Neutrophil (primary cell): ENCODE data around the gene SORCS1.

Experiments
- H3K27ac ChIP-seq: fragments of 200-600 bp; sonication (generic); 2 replicates; pipeline ENCODE4 v1.5.1; 2016; ENCODE audit warnings: mild to moderate bottlenecking, moderate library complexity
- H3K27me3 ChIP-seq: fragments of 200-600 bp; sonication (generic); 2 replicates; pipeline ENCODE4 v1.6.0; 2016; ENCODE audit warnings: mild to moderate bottlenecking
- H3K36me3 ChIP-seq: fragments of 200-600 bp; sonication (generic); 2 replicates; pipeline ENCODE4 v1.5.1; 2017
- H3K4me1 ChIP-seq, 2 experiments: fragments of 200-600 bp in 1 of 2; sonication (generic) in 1 of 2; 1 replicate in 1 of 2; 2 replicates in 1 of 2; pipeline versions ENCODE4 v1.5.1 to v1.6.1; 2013 to 2016; ENCODE audit warnings: low read depth in 1 of 2, low read length in 1 of 2, mild to moderate bottlenecking in 1 of 2, moderate library complexity in 1 of 2; ENCODE audit not compliant: control insufficient read depth in 1 of 2, insufficient read depth in 1 of 2
- H3K4me3 ChIP-seq, 2 experiments: fragments of 200-600 bp in 1 of 2; sonication (generic) in 1 of 2; 1 replicate in 1 of 2; 2 replicates in 1 of 2; pipeline ENCODE4 v1.5.1; 2013 to 2016; ENCODE audit warnings: low read depth in 1 of 2, low read length in 1 of 2, mild to moderate bottlenecking in 1 of 2, moderate library complexity in 1 of 2
- H3K9me3 ChIP-seq: fragments of 200-600 bp; sonication (generic); 2 replicates; pipeline ENCODE4 v1.5.1; 2016
- TF ChIP-seq, protein P1 (sequence below): fragments of 200-600 bp; sonication (generic); IDR thresholded peaks from 2 replicates; pipeline ENCODE4 v1.5.1; 2016; ENCODE audit warnings: antibody characterized with exemption

The SORCS1 gene

DNA sequence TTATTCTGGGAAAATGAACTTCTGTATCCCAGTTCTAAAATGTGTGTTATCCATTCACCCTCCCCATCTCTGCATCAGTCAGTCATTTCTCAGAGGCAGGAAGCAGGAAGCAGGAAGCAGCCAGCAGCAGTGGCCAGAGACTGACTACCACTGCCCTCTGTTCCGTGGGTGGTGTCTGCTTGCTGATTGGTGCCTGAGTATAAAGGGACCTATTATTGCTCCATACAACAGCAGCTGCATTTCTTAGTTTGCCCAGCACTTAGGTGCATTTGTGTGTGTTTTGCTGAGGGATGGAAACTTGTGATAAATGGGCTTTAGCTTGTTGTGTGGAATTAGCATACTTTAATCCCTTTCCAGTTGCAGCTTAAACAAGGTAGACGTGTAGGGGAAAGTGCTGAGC, 582.2 kb downstream of the SORCS1 start:
- Histone ChIP-seq H3K4me3 (no peak overlapping the region), H3K36me3 (no peaks in the 10 kb centered on the region), H3K9me3 (no peaks in the 10 kb centered on the region), H3K4me1 (no peaks in the 10 kb centered on the region), H3K27ac (no peak overlapping the region), H3K27me3 (no peaks in the 10 kb centered on the region)
- TF ChIP-seq, protein P1, sequence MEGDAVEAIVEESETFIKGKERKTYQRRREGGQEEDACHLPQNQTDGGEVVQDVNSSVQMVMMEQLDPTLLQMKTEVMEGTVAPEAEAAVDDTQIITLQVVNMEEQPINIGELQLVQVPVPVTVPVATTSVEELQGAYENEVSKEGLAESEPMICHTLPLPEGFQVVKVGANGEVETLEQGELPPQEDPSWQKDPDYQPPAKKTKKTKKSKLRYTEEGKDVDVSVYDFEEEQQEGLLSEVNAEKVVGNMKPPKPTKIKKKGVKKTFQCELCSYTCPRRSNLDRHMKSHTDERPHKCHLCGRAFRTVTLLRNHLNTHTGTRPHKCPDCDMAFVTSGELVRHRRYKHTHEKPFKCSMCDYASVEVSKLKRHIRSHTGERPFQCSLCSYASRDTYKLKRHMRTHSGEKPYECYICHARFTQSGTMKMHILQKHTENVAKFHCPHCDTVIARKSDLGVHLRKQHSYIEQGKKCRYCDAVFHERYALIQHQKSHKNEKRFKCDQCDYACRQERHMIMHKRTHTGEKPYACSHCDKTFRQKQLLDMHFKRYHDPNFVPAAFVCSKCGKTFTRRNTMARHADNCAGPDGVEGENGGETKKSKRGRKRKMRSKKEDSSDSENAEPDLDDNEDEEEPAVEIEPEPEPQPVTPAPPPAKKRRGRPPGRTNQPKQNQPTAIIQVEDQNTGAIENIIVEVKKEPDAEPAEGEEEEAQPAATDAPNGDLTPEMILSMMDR: no peak

DNA sequence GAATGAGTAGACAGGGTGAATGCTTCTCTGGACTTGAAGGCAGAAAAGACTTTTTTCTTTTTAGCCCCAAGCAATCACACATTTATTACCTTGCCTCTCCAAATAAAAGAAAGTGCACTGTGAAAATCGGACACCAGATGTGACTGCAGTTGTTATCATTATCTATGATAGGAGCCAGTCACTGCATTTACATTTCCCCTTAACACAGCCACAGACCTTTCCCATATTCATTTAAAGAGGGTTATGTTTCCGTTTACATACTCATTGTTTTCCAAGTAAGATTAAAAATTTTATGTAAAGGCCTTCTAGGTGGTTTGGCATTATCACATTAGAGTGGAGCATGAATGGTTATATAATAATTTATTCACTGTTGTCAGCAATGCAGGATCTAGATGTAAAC, 586.8 kb downstream of the SORCS1 start:
- H3K27me3 ChIP-seq: no peaks in the 10 kb centered on the region
- TF ChIP-seq, protein P1: no peak
- no peaks in the 10 kb centered on the region for H3K36me3 ChIP-seq
- H3K4me1 ChIP-seq: no peaks in the 10 kb centered on the region
- no peaks in the 10 kb centered on the region for H3K9me3 ChIP-seq
- H3K27ac ChIP-seq: no peak overlapping the region
- no peak overlapping the region for H3K4me3 ChIP-seq

DNA sequence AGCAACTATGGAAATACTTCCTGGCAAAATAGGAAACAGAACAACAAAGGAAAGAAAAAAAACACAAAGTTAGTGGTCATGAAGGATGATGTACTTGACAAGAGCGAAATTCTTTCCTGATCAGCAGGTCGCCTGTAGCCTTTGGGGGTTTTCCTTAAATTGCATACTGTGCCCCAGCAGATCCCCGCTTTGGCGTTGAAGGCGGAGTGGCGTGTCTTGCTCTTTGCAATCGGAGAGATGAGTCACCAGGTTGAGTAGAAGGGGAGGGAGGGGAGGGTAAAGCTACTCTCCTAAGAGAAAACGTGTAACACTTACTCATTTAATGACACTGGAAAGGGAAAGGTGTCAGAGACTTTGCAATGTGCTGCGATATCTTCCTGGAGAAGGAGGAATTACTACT, 587.2 kb downstream of the SORCS1 start:
- H3K4me3 ChIP-seq: no peak overlapping the region
- no peak overlapping the region for H3K27ac ChIP-seq
- H3K4me1 ChIP-seq: no peaks in the 10 kb centered on the region
- H3K9me3 ChIP-seq: no peaks in the 10 kb centered on the region
- TF ChIP-seq, protein P1: no peak
- no peaks in the 10 kb centered on the region for H3K27me3 ChIP-seq
- no peaks in the 10 kb centered on the region for H3K36me3 ChIP-seq

DNA sequence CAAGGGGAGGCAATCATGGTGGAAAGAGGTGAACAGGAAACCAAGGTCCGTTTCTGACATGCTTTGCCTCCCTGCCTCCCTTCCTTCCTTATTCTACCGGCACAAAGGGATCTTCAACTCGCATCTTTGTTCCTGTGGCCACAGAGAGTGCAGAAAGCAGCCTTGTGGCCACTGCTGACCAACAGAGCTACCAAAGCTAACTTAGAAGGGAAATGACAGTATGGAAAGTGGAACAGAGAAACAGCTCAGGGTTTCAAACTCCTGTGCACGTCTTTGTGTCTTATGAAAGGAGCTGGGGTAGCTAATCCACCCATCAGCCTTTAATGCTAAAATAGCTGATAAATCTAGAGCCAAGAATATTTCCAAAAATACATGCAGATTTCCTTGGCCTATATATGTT, 588.0 kb downstream of the SORCS1 start:
- Histone ChIP-seq H3K27ac (no peak overlapping the region), H3K9me3 (no peaks in the 10 kb centered on the region), H3K4me1 (no peaks in the 10 kb centered on the region), H3K36me3 (no peaks in the 10 kb centered on the region), H3K4me3 (no peak overlapping the region), H3K27me3 (no peaks in the 10 kb centered on the region)
- TF ChIP-seq, protein P1: no peak

DNA sequence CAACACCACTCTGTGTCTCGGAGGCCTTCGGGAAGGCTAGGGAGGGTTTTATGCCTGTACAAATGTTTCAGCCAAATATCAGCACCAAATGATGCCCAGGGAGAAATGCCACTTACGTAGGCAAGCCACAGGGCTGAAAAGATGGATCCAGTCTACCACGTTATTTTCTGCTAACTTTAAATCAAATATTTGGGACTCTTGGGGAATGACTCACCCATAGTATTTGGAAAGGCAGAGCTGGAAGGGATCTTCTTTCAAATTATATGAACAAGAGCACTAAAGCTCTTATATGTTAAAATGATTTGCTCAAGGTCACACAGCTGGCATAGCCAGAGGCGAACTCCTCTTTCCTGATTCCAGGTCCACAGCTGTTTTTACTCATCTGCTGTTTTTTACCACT, 591.4 kb downstream of the SORCS1 start:
- H3K9me3 ChIP-seq: no peaks in the 10 kb centered on the region
- TF ChIP-seq, protein P1: no peak
- no peaks in the 10 kb centered on the region for H3K27me3 ChIP-seq
- H3K4me1 ChIP-seq: no peaks in the 10 kb centered on the region
- H3K27ac ChIP-seq: no peak overlapping the region
- H3K4me3 ChIP-seq: no peak overlapping the region
- no peaks in the 10 kb centered on the region for H3K36me3 ChIP-seq
